Inflammatory macrophage (primary cell): ENCODE results near the gene RGS7.
"Not testable (repeated sequence)": the region's sequence is repeated elsewhere in the genome, so short reads cannot be mapped to it uniquely, and the experiment has no call there.

Source experiments
- DNase-seq, 2 donors: peaks; one replicate each; pipeline ENCODE4 v3.0.0-alpha.2; 2020 to 2022

The RGS7 gene

DNA sequence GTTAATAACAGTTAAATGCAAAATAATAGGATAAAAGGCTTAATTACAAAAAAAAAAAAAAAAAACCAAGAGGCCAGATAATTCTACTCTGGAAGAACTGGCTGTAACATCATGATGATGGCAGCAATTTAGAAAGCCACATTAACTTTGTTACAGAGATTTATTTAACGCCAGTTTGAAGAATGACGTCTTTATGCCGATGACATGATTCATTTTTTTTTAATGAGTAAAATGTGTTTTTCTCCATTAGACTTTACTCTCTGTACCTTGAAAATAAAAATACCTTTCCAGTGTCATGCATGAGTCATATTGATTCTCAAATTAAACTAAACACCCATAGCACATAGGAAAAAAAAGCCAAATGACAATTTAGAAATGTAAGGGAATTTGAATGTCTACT lies 226.1 kb downstream of the RGS7 start:
- DNase-seq, result no peak

DNA sequence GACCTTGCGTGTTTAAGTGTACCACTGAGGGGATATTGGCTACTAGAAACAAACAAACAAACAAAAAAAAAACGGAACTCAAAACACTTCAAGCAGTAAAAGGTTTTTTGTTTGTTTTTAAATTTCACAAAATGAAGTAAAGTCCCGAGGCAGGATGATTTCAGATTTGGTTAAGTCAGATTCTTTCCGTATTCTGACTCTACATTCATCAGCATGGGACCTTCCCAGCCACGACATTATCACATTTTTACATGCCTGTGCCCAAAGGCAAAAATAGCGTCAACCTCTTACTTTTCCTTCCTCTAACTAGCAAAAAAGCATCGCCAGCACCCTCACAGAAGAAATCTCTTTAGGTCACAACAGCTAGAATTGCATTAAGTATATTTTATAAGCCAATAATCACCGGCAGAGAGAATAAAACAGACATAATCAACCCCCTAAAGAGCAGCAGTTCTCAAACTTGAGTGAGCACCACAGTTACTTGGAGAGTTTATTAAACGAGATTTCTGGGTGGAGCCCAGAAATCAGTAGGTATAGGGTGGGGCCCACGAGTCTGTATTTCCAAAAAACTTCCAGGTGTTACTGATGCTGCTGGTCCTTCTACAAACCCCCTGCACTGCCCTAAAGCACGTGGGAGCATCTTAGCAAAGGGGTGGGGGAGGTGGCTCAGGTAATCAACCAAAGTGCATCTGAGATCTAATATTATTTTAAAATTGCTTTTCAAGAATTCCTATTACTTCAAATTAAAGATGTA lies 227.6 kb downstream of the RGS7 start:
- DNase-seq, result no peak

DNA sequence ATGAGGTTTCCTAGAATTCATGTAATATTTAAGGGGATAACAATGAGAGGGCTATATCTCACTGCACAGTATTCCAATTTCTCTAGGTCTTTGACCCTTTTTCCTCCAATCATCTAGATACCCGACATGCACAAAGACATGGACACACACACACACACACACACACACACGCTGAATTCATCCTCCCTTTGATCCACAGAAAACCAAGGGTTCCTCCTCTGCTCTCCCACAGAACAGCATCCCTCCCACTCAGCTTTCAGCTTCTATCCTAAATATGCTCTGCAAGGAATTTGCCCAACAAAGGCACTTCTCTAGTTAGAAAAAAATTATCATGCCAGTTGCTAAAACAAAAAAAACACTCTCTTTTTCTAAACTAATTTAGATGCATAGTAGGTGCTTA lies 231.7 kb downstream of the RGS7 start:
- DNase-seq, result no peak

DNA sequence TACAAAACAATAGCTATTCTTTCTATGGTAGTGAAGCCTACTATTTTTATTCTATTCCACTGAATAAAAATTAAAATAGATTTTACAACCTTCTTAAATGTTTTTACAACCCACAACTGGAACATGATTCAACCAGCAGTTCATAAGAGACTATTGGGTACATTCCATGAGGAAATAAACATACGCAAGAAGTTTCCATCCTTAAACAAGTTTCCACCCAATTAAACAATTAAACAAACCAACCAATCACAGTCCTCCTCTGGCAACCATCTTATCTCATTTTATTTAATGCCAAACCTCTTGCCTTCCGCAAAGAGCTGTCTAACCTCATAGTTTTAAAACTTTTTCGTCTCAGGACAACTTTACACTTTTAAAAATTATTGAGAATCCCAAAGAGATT lies 239.0 kb downstream of the RGS7 start:
- no peak for DNase-seq

DNA sequence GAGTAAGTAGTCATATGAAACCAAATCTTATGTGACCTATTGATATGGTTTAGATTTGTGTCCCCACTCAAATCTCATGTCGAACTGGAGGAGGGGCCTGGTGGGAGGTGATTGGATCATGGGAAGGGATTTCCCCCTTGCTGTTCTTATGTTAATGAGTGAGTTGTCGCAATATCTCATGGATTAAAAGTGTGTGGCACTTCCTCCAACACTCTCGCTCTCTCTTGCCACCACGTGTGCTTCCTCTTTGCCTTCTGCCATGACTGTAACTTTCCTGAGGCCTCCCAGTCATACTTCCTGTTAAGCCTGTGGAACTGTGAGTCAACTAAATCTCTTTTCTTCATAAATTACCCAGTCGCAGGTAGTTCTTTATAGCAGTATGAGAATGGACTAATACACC lies 241.2 kb downstream of the RGS7 start:
- no peak for DNase-seq

DNA sequence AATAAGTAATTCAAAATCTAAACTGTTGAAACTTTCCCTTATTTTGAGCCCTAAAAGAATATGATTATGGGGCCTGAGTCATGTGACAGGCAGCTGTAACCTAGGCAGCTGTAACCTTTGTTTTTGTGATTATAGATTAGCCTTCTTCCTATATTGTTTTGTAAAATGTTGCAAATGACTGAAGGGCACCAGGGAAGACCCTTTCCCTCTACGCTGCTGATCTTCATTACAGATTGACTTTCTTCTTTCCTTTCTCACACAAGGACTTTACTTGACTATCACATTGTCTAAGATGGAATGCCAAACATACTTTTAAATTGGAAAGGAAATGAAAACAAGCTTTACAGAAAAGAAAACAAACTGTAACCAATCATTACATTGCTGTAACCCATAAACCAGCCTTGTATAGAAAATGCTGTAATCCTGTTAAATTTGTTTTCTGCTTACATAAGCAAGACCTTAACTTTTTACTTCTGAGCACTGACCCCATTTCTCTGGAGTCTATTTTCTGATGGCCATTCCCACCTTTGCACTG lies 242.2 kb downstream of the RGS7 start:
- no peak for DNase-seq

DNA sequence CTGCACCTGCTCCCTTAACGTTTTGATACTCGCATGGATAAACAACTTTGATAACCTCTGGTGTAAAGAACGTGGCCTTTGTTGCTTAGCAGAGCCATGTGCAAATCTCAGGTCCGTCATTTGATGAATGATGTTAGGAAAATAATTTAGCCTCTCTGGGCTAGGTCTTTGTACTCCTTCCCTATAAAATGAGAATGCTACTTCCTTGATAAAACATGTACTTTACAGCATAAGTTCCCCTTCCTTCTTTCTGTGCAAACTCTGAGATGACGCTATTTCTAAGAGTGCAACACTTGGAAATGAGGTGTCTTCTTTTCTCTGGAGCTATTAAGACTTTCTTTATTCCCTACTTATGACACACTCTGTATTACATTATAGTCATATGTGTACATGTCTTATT lies 243.4 kb downstream of the RGS7 start:
- no peak for DNase-seq

DNA sequence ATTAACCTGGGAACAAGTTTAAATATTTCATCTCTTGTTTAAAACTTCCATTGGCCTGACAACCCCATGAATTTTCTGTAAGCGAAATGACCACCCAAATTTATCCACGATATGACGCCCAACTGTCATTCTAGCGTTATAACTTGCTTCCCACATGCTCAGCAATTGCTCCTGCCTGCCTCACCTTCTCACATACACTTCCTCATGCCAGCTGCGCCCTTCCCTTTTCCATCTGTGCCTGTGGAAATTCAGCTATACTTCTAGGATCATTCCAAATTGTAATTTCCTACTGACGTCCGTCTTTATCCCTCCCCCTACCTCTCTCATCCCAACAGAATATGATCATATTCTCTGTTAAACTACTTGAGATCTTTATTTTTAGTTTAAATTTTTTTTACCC lies 248.0 kb downstream of the RGS7 start:
- no peak for DNase-seq

DNA sequence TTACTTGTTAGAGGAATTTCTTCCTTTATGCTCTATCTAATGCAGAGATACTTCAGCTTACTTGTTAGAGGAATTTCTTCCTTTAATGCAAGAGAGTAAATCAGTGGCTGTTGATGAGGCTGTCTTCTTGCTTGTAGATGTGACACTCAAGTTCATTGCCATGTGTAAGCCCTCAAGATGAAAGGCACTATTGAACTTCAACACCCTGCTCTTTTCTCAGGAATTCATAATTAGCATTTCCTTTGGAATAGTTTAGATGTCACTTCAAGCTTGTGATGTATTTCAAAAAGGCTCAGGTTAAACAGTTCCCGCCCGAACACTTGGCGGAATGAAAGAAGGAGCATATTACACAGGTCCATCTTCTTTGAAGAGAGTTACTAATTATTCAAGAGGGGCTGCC lies 251.9 kb downstream of the RGS7 start:
- DNase-seq, result no peak

DNA sequence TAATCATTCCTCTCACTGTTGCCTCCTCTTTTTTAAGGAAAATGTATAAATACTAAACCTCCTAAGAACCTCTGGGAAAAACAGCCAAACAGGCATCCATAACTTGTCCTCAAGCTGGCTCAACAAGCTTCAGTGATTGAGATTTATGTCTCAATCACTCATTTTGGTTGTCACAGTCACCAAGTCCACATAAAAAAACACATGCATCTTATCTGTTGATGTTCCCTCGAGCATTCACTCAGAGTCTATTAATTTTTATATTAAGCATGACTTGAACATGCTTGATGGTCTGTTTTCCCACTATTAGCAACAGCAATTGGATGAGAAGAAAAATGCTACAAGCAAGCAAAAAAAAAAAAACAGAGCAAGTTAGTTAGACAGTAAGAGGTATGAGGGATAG lies 254.3 kb downstream of the RGS7 start:
- no peak for DNase-seq

DNA sequence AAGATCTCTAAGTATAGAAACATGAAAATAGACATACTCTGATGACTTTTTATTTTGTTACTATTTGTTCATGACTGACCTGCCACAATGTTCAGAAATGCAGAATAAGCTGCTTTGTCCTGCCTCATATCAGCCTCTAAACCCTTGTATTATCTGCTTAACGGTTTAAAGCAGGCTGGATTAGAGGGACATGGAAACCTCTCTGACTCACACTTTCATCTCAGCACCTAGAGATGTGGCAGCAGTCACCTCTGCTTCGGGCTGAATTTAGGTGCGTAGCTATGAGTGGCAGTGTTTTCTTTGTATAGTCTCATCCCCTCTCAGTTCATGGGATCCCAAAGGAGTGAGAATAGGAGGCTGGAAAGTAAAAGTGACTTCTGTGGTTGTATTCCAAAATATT lies 255.4 kb downstream of the RGS7 start:
- no peak for DNase-seq

DNA sequence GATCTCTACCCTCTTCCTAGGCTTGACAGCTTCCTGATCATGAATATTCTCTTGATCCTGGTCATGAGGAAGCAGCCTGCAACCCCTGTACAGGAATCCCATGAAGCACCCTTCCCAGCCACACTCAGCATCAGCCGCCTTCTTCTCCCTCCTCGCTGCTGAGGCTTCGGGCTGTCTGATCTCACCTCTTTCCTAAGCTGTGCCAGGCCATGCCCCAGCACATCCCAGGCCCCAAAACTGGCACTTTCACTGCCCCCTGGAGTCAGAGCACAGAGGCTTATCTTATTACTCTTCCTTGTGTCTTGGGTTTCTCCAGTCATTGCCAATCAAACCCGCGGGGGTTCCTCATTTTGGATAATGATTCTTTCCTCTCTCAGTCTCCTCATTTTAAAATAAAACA lies 259.5 kb downstream of the RGS7 start:
- DNase-seq, result no peak

DNA sequence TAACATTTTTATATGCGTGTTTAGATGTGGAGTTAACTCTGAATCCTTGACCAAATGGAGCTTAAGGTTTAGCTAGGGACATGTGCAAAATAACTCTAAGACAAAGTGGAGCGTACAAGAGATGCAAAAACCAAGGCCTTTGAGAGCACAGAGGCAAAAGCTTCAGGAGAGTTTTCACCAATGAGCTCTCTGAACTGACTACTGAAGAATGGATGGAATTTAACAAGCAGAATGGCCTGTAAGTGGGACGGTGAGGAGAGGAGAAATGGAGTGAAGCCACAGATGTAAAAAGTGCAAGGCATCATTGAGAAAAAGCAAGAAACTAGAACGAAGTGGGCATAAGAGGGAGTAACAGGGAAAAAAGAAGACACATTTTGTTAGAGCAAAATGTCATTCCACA lies 260.0 kb downstream of the RGS7 start:
- no peak for DNase-seq

DNA sequence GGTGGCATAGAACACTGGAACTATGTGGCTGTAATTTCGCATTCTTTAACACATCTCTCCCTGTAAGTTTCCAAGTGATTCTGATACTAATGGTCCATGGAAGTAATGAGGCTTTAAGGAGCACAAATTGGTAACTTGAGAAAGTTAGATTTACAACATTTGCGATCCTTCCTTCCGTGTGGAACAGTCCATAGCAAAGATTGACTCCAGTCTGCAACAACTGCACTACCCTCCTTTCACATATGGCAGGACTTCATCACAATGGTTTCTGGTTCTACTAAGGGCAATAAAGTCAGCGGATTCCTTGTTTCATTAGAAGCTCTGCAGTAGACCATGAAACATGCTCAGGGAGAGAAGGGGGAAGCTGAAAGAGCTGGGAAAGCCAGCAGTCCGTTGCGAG lies 261.2 kb downstream of the RGS7 start:
- DNase-seq, result no peak

DNA sequence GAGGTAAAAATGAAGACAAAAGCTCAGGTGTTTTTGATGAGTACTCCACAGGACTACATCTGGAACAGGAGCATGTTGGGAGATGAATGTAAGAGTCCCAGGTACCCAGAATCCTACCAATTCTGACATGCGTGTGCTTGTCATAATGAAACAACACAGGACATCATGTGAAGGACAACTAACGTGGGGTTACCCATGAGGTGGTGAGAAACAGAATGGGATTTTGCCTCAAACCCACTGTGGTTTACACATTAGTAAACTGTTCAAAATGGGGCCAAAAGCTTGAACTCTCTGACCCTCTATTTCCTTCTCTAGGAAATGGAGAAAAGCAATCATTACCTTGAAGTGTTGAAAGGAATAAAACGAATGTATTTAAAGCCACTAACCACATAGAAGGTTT lies 266.2 kb downstream of the RGS7 start:
- DNase-seq, result no peak

DNA sequence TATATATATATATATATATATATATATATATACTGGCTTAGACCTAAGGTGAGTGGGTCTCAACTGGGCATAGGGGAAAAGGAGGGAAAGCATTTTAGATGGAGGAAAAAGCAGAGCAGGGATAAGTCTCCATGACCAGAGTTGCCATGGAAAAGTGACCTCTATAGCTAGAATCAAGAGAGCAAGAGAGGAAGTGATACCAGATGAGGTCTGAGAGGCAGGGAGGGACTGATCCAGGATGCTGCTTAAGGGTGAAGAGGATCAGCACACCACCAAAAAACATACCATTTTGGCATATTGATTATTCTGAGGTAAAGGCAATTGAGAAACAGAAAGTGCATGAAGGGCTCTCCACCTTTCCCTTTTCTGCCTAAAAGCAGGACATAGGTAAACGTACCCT lies 267.9 kb downstream of the RGS7 start:
- DNase-seq, result not testable (repeated sequence)

DNA sequence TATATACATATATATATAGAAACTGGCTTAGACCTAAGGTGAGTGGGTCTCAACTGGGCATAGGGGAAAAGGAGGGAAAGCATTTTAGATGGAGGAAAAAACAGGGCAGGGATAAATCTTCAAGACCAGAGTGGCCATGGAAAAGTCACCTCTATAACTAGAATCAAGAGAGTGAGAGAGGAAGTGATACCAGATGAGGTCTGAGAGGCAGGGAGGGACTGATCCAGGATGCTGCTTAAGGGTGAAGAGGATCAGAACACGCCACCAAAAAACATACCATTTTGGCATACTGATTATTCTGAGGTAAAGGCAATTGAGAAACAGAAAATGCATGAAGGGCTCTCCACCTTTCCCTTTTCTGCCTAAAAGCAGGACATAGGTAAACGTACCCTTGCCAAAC lies 268.9 kb downstream of the RGS7 start:
- not testable (repeated sequence) for DNase-seq

DNA sequence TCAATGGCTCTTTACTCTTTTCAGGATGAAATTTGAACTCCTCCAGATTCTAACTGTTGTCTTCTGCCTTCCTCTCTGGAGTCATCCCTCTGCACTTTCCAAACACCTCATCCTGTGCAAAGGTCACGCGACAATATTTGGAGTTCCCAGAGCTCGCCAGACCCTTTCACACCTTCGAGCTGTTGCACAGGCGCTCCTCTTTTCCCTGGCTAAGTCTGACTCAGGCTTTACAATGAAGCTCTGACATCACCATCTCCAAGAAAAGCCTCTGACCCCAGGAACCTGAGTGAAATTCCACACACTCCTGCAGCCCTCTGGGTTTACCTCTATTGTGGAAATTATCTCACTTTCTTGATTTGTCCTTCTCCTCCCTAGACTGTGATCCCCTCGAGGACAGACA lies 270.3 kb downstream of the RGS7 start:
- DNase-seq, result no peak

DNA sequence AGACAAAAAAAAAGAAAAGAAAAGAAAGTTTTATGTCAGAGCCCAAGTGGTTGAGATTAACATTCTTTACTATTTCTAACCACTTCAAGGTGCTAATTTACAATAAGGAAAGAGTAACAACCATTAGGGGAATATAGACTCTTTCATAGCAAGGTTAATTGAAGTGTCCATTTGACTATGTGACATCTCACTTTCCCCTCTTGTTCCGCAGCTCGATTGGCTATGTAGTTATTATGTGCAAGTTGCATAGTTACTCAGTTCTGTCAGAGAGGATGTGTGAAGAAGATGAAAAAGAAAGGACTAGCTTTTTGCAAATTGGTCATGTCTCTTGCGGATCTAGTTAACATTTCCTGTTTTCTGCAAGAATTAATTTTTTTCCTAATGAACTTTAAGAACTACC lies 273.7 kb downstream of the RGS7 start:
- DNase-seq, result no peak

DNA sequence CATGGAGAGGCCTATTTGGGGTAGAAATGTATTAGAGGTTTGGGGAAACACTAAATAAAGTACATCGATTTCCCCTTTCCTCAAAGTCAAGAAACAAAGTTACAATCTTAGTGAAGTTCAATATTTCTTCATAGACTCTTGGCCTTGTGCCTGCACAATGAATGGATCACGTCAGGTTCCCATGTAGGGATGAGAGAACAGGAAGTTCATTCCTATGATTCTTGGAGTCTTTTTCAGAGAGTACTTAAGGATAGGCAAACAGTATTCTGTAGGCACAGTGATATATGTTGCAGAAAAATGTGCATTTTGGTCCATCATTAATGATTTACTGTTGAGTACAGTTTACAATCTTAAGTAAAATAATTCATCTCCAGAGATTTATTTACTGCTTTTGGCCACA lies 275.5 kb downstream of the RGS7 start:
- no peak for DNase-seq

DNA sequence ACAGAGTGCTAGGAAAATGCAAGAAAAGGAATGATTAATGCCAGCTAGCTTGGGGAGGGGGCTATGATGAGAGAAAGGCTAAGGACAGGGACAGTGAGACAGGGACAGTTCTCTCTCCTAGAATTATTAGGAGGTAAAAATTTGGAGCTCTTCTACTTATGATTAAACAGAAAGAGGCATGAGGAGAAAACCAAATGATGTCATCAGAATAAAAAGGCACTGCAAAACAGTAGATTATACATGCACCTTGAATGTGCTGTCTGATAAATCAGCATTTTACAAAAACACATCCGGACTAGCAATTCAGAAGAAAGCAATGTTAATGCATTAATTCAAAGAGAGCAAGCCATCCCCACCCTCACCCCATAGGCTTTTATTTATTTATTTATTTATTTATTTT lies 277.5 kb downstream of the RGS7 start:
- no peak for DNase-seq

DNA sequence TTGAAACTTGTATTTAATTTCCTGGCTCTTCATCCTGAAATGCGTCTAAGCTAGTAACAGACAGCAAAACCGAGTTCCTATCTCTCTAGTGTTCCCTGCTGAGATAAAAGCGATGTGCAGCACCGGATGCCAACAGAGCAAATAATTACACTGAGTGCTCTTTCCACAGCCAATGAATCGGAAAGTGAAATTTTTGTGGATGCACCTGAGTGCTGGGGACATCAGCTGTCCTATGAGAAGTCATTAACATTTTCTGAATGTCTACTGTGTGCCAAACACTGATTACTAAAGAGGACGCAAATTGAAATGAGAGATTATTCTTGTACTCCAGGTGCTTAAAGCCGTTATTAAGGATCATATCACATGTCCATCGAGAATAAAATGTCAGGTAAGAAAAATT lies 278.0 kb downstream of the RGS7 start:
- DNase-seq, result no peak

DNA sequence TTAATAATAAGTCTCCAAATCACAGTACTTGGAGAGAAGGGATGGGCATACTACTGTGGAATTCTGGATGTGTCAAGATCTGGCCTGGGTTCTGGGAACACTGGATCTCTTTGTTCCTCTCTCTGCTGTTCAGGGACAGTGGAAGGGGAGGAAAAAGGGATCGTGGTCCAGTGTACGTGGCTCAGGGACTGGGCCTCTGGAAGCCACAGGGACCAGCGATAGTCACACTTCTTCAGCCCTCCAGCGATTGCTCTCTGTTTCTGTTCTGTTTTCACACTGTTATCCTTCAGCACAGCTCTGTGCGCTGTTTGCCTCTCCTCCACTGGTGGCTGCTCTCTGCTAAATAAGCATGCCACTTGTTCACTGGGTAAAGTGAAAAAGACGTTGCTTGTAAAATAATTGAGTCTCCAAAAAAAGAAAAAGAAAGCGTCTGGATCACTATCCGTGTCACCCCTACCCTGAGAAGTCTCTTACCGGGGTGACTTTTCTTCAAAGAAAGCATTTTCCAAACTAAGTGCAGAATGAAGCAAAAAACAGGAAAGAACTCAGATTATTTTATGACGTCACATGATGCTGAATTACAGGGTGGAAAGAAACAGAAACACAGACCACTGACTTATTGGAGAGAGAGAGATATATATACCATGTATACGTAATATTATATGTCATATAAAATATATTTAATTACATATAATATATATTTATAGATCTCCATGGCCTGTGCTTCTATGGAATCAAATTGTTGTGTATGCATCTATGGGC lies 279.4 kb downstream of the RGS7 start:
- DNase-seq, result no peak

DNA sequence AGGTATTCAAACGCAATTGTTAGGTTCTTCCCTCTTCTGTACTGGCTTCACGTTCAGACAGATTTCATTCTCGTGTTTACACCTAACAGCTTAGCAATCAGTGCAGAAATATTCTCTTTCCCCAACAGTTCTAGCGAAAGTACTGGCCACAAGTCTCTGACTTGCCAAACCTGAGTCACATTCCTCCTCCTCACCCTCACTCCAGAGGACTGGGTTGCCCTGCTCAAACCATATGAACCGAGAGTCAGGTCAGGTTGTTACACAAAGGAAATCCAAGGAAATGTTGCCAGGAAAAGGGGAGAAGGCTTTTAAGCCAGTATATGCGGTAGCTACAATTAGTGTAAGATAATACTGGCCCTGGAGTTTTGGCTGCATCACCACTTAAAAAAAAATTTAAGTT lies 282.5 kb downstream of the RGS7 start:
- no peak for DNase-seq
